GM10847 (cell line): ENCODE results near the gene PDZRN4.

ENCODE experiments used
- POLR2A ChIP-seq: IDR thresholded peaks from 2 replicates; pipeline ENCODE4 v1.6.1; 2011; ENCODE audit not compliant: insufficient read length; ENCODE audit errors: extremely low read depth

The PDZRN4 gene

GRCh38 chr12:41254004-41254914 lies 66.1 kb downstream of the PDZRN4 start:
- no peak for TF ChIP-seq POLR2A

- no peak for TF ChIP-seq POLR2A
Measured at GRCh38 chr12:41264281-41264680, 76.2 kb downstream of the PDZRN4 start.

GRCh38 chr12:41269056-41269455 lies 80.9 kb downstream of the PDZRN4 start:
- no peak for TF ChIP-seq POLR2A

- TF ChIP-seq POLR2A: no peak
Measured at GRCh38 chr12:41271489-41271888, 83.4 kb downstream of the PDZRN4 start.

GRCh38 chr12:41274643-41275042 lies 86.5 kb downstream of the PDZRN4 start:
- no peak for TF ChIP-seq POLR2A

GRCh38 chr12:41277100-41277945 lies 89.2 kb downstream of the PDZRN4 start:
- TF ChIP-seq POLR2A: no peak

- no peak for TF ChIP-seq POLR2A
Measured at GRCh38 chr12:41277946-41278267, 89.8 kb downstream of the PDZRN4 start.

- no peak for TF ChIP-seq POLR2A
Measured at GRCh38 chr12:41286426-41286825, 98.3 kb downstream of the PDZRN4 start.

- TF ChIP-seq POLR2A: no peak
Measured at GRCh38 chr12:41287500-41288141, 99.5 kb downstream of the PDZRN4 start.

GRCh38 chr12:41288142-41288811 lies 100.2 kb downstream of the PDZRN4 start:
- no peak for TF ChIP-seq POLR2A

GRCh38 chr12:41289501-41289900 lies 101.4 kb downstream of the PDZRN4 start:
- TF ChIP-seq POLR2A: no peak

- no peak for TF ChIP-seq POLR2A
Measured at GRCh38 chr12:41293011-41293410, 104.9 kb downstream of the PDZRN4 start.

- TF ChIP-seq POLR2A: no peak
Measured at GRCh38 chr12:41293461-41293860, 105.3 kb downstream of the PDZRN4 start.

GRCh38 chr12:41302979-41303403 lies 114.9 kb downstream of the PDZRN4 start:
- TF ChIP-seq POLR2A: no peak

GRCh38 chr12:41304526-41304925 lies 116.4 kb downstream of the PDZRN4 start:
- TF ChIP-seq POLR2A: no peak
